GM10248 (cell line): ENCODE data around the gene IFIT1B.
"Not testable (repeated sequence)": the region's sequence is repeated elsewhere in the genome, so short reads cannot be mapped to it uniquely, and the experiment has no call there.

ENCODE experiments used
- CTCF ChIA-PET: fragments of 300-600 bp; sonication (Branson Sonifier 250); formaldehyde crosslinking; extraction: SDS; loops from one replicate; lab custom pipeline; 2021; ENCODE audit warnings: antibody characterized with exemption; lab: Yijun Ruan, JAX
- POLR2A ChIA-PET: fragments of 350-650 bp; sonication (Branson Sonifier 250); formaldehyde crosslinking; extraction: SDS; loops from one replicate; lab custom pipeline; 2020; ENCODE audit warnings: antibody characterized with exemption; lab: Yijun Ruan, JAX
- DNase-seq: peaks from one replicate; pipeline ENCODE4 v3.0.0; 2012; ENCODE audit errors: extremely low spot score
- CTCF ChIP-seq: IDR thresholded peaks from 2 replicates; pipeline ENCODE4 v1.5.1; 2012; ENCODE audit warnings: mild to moderate bottlenecking, low read depth; ENCODE audit errors: extremely low read depth, missing control alignments, control extremely low read depth

Gene IFIT1B

GRCh38 chr10:89393898-89394297 is 16.0 kb downstream of the IFIT1B start:
- DNase-seq = no peak
- TF ChIP-seq CTCF = no peak
- ChIA-PET POLR2A (no interaction called here), CTCF (interaction anchor here (1.0 to 3.1 kb wide), 2 partner anchors 22 to 25 kb away, joined by 3 to 17 read pairs; no protein-coding TSS in a partner anchor)

- ChIA-PET CTCF (no interaction called here), POLR2A (no interaction called here)
- no peak for TF ChIP-seq CTCF
- no peak for DNase-seq
Observed at GRCh38 chr10:89395141-89395540, 17.3 kb downstream of the IFIT1B start.

GRCh38 chr10:89398003-89398749 is 20.3 kb downstream of the IFIT1B start:
- no peak for DNase-seq
- no peak for TF ChIP-seq CTCF
- CTCF ChIA-PET = interaction anchor here (0.8 kb wide), 1 partner anchor 11 kb away, joined by 3 read pairs; no protein-coding TSS in a partner anchor
- POLR2A ChIA-PET = no interaction called here

- DNase-seq = no peak
- CTCF ChIA-PET = interaction anchor here (1.2 to 1.6 kb wide), 3 partner anchors 14 to 30 kb away, joined by 3 to 6 read pairs (median 4); partner anchors contain the start of gene IFIT5
- no peak for TF ChIP-seq CTCF
- POLR2A ChIA-PET = no interaction called here
Observed at GRCh38 chr10:89399956-89400355, 22.1 kb downstream of the IFIT1B start.

GRCh38 chr10:89403043-89403442 is 25.2 kb downstream of the IFIT1B start:
- no peak for TF ChIP-seq CTCF
- ChIA-PET POLR2A (no interaction called here), CTCF (interaction anchor here (0.9 to 1.8 kb wide), 5 partner anchors 10 to 34 kb away, joined by 3 to 8 read pairs (median 4); partner anchors contain the start of gene IFIT5)
- no peak for DNase-seq

GRCh38 chr10:89404104-89405047 is 26.5 kb downstream of the IFIT1B start:
- TF ChIP-seq CTCF = no peak
- ChIA-PET CTCF (interaction anchor here (0.9 to 1.8 kb wide), 4 partner anchors 10 to 19 kb away, joined by 3 to 5 read pairs (median 4); partner anchors contain the start of genes IFIT1 and IFIT5), POLR2A (no interaction called here)
- no peak for DNase-seq

GRCh38 chr10:89406178-89406577 is 28.3 kb downstream of the IFIT1B start:
- CTCF ChIA-PET = interaction anchor here (0.7 kb wide), 1 partner anchor 9 kb away, joined by 3 read pairs; no protein-coding TSS in a partner anchor
- DNase-seq, POLR2A ChIA-PET: not testable (repeated sequence)

- DNase-seq, POLR2A ChIA-PET: not testable (repeated sequence)
- CTCF ChIA-PET = interaction anchor here (0.8 kb wide), 1 partner anchor 11 kb away, joined by 3 read pairs; no protein-coding TSS in a partner anchor
Observed at GRCh38 chr10:89407792-89408191, 29.9 kb downstream of the IFIT1B start.

GRCh38 chr10:89409282-89409681 is 31.4 kb downstream of the IFIT1B start:
- POLR2A ChIA-PET, DNase-seq: not testable (repeated sequence)
- CTCF ChIA-PET = interaction anchor here (1.2 to 1.5 kb wide), 2 partner anchors 11 to 40 kb away, joined by 3 read pairs; no protein-coding TSS in a partner anchor
